ENCODE data around the gene DPP7.
"Not testable (repeated sequence)": the region's sequence is repeated elsewhere in the genome, so short reads cannot be mapped to it uniquely, and the experiment has no call there.

Gene DPP7

GRCh38 chr9:137123952-137124462, 9.5 kb upstream of the DPP7 start:
- H3K9ac ChIP-seq (ENCODE audit: low read depth, low read length); H3K9me3 ChIP-seq (ENCODE audit: control insufficient read depth, insufficient read depth, low read length); H3K4me3 ChIP-seq (ENCODE audit: low read depth, low read length); H3K36me3 ChIP-seq (ENCODE audit: control insufficient read depth, insufficient read depth, low read length); H3K27me3 ChIP-seq (ENCODE audit: control insufficient read depth, insufficient read depth, low read length); H3K4me1 ChIP-seq (ENCODE audit: control insufficient read depth, insufficient read depth, low read length): not testable (repeated sequence)

- H3K4me1 ChIP-seq (ENCODE audit: control insufficient read depth, insufficient read depth, low read length) = peaks cover 1% of the 10 kb centered on the region
- no peaks in the 10 kb centered on the region for H3K27me3 ChIP-seq (ENCODE audit: control insufficient read depth, insufficient read depth, low read length)
- H3K36me3 ChIP-seq (ENCODE audit: control insufficient read depth, insufficient read depth, low read length) = no peaks in the 10 kb centered on the region
- H3K9me3 ChIP-seq (ENCODE audit: control insufficient read depth, insufficient read depth, low read length) = no peaks in the 10 kb centered on the region
- no peak overlapping the region for H3K9ac ChIP-seq (ENCODE audit: low read depth, low read length)
- H3K4me3 ChIP-seq (ENCODE audit: low read depth, low read length) = no peak overlapping the region
These were observed 8.9 kb upstream of the DPP7 start for GRCh38 chr9:137123468-137123837.

- H3K9ac ChIP-seq (ENCODE audit: low read depth, low read length); H3K4me1 ChIP-seq (ENCODE audit: control insufficient read depth, insufficient read depth, low read length); H3K9me3 ChIP-seq (ENCODE audit: control insufficient read depth, insufficient read depth, low read length); H3K4me3 ChIP-seq (ENCODE audit: low read depth, low read length); H3K27me3 ChIP-seq (ENCODE audit: control insufficient read depth, insufficient read depth, low read length); H3K36me3 ChIP-seq (ENCODE audit: control insufficient read depth, insufficient read depth, low read length): not testable (repeated sequence)
These were observed 8.4 kb upstream of the DPP7 start for GRCh38 chr9:137122796-137123467.

GRCh38 chr9:137121927-137122795, 7.6 kb upstream of the DPP7 start:
- H3K9me3 ChIP-seq (ENCODE audit: control insufficient read depth, insufficient read depth, low read length); H3K36me3 ChIP-seq (ENCODE audit: control insufficient read depth, insufficient read depth, low read length); H3K4me1 ChIP-seq (ENCODE audit: control insufficient read depth, insufficient read depth, low read length); H3K27me3 ChIP-seq (ENCODE audit: control insufficient read depth, insufficient read depth, low read length); H3K4me3 ChIP-seq (ENCODE audit: low read depth, low read length); H3K9ac ChIP-seq (ENCODE audit: low read depth, low read length): not testable (repeated sequence)

GRCh38 chr9:137118092-137118603, 3.6 kb upstream of the DPP7 start:
- H3K4me1 ChIP-seq (ENCODE audit: control insufficient read depth, insufficient read depth, low read length); H3K9me3 ChIP-seq (ENCODE audit: control insufficient read depth, insufficient read depth, low read length); H3K9ac ChIP-seq (ENCODE audit: low read depth, low read length); H3K4me3 ChIP-seq (ENCODE audit: low read depth, low read length); H3K36me3 ChIP-seq (ENCODE audit: control insufficient read depth, insufficient read depth, low read length): not testable (repeated sequence)
- peaks cover 20% of the 10 kb centered on the region for H3K27me3 ChIP-seq (ENCODE audit: control insufficient read depth, insufficient read depth, low read length)

- H3K4me1 ChIP-seq (ENCODE audit: control insufficient read depth, insufficient read depth, low read length) = no peaks in the 10 kb centered on the region
- H3K9ac ChIP-seq (ENCODE audit: low read depth, low read length) = no peak overlapping the region
- no peaks in the 10 kb centered on the region for H3K36me3 ChIP-seq (ENCODE audit: control insufficient read depth, insufficient read depth, low read length)
- no peaks in the 10 kb centered on the region for H3K9me3 ChIP-seq (ENCODE audit: control insufficient read depth, insufficient read depth, low read length)
- H3K27me3 ChIP-seq (ENCODE audit: control insufficient read depth, insufficient read depth, low read length) = peaks cover 22% of the 10 kb centered on the region
- H3K4me3 ChIP-seq (ENCODE audit: low read depth, low read length) = no peak overlapping the region
These were observed 2.8 kb upstream of the DPP7 start for GRCh38 chr9:137117269-137117731.

GRCh38 chr9:137116728-137117127, 2.2 kb upstream of the DPP7 start:
- H3K36me3 ChIP-seq (ENCODE audit: control insufficient read depth, insufficient read depth, low read length) = no peaks in the 10 kb centered on the region
- H3K4me1 ChIP-seq (ENCODE audit: control insufficient read depth, insufficient read depth, low read length) = no peaks in the 10 kb centered on the region
- no peak overlapping the region for H3K4me3 ChIP-seq (ENCODE audit: low read depth, low read length)
- H3K9me3 ChIP-seq (ENCODE audit: control insufficient read depth, insufficient read depth, low read length) = no peaks in the 10 kb centered on the region
- no peak overlapping the region for H3K9ac ChIP-seq (ENCODE audit: low read depth, low read length)
- H3K27me3 ChIP-seq (ENCODE audit: control insufficient read depth, insufficient read depth, low read length) = peaks cover 22% of the 10 kb centered on the region

- Histone ChIP-seq H3K9ac (ENCODE audit: low read depth, low read length) (no peak overlapping the region), H3K4me1 (ENCODE audit: control insufficient read depth, insufficient read depth, low read length) (no peaks in the 10 kb centered on the region), H3K27me3 (ENCODE audit: control insufficient read depth, insufficient read depth, low read length) (peaks cover 22% of the 10 kb centered on the region), H3K9me3 (ENCODE audit: control insufficient read depth, insufficient read depth, low read length) (no peaks in the 10 kb centered on the region), H3K4me3 (ENCODE audit: low read depth, low read length) (no peak overlapping the region), H3K36me3 (ENCODE audit: control insufficient read depth, insufficient read depth, low read length) (no peaks in the 10 kb centered on the region)
These were observed 1.5 kb upstream of the DPP7 start for GRCh38 chr9:137116027-137116507.

GRCh38 chr9:137115394-137116026, 977 bp upstream of the DPP7 start:
- H3K4me1 ChIP-seq (ENCODE audit: control insufficient read depth, insufficient read depth, low read length) = no peaks in the 10 kb centered on the region
- peaks cover 22% of the 10 kb centered on the region for H3K27me3 ChIP-seq (ENCODE audit: control insufficient read depth, insufficient read depth, low read length)
- no peak overlapping the region for H3K4me3 ChIP-seq (ENCODE audit: low read depth, low read length)
- no peaks in the 10 kb centered on the region for H3K36me3 ChIP-seq (ENCODE audit: control insufficient read depth, insufficient read depth, low read length)
- H3K9ac ChIP-seq (ENCODE audit: low read depth, low read length) = no peak overlapping the region
- no peaks in the 10 kb centered on the region for H3K9me3 ChIP-seq (ENCODE audit: control insufficient read depth, insufficient read depth, low read length)

- H3K9me3 ChIP-seq (ENCODE audit: control insufficient read depth, insufficient read depth, low read length) = no peaks in the 10 kb centered on the region
- H3K36me3 ChIP-seq (ENCODE audit: control insufficient read depth, insufficient read depth, low read length) = peaks cover 2% of the 10 kb centered on the region
- no peak overlapping the region for H3K9ac ChIP-seq (ENCODE audit: low read depth, low read length)
- H3K4me3 ChIP-seq (ENCODE audit: low read depth, low read length) = no peak overlapping the region
- H3K4me1 ChIP-seq (ENCODE audit: control insufficient read depth, insufficient read depth, low read length) = no peaks in the 10 kb centered on the region
- H3K27me3 ChIP-seq (ENCODE audit: control insufficient read depth, insufficient read depth, low read length) = peaks cover 22% of the 10 kb centered on the region
These were observed 317 bp downstream of the DPP7 start for GRCh38 chr9:137114220-137114612.

- peaks cover 7% of the 10 kb centered on the region for H3K36me3 ChIP-seq (ENCODE audit: control insufficient read depth, insufficient read depth, low read length)
- H3K4me1 ChIP-seq (ENCODE audit: control insufficient read depth, insufficient read depth, low read length) = no peaks in the 10 kb centered on the region
- no peaks in the 10 kb centered on the region for H3K9me3 ChIP-seq (ENCODE audit: control insufficient read depth, insufficient read depth, low read length)
- no peak overlapping the region for H3K4me3 ChIP-seq (ENCODE audit: low read depth, low read length)
- H3K9ac ChIP-seq (ENCODE audit: low read depth, low read length) = no peak overlapping the region
- H3K27me3 ChIP-seq (ENCODE audit: control insufficient read depth, insufficient read depth, low read length) = peaks cover 22% of the 10 kb centered on the region
These were observed 961 bp downstream of the DPP7 start for GRCh38 chr9:137113385-137114159.

All from iPS-15b (cell line).